Measurements from ENCODE around the gene SPG7. TPM values are rescaled to one million over a fixed set of nuclear protein-coding genes. Genes with fewer than 3 reads are reported as not detected.
"Not testable (repeated sequence)": the region's sequence is repeated elsewhere in the genome, so short reads cannot be mapped to it uniquely, and the experiment has no call there.

The SPG7 gene
- total RNA-seq, 1 experiment from 2014 or later = 119 TPM

DNA sequence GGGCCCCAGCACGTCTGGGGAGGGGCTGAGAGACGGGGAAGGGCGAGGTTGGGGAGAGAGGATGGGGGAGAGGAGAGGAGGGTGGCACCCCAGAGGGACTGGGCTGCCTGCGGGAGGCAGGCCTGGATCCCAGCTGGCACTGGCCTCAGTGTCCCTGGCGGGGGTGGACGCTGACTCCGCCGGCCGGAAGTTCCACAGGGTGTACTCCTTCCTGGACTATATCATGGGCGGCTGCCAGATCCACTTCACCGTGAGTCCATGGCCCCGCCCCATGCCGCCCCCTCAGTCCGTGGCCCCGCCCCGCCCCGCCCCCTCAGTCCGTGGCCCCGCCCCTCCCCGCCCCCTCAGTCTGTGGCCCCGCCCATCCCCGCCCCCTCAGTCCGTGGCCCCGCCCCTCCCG, 78.7 kb downstream of the SPG7 start:
- H3K56ac ChIP-seq (ENCODE audit: insufficient read length, low read depth, low read length) = no peak overlapping the region
- H3K4me2 ChIP-seq (ENCODE audit: insufficient read depth, insufficient read length, low read length) = no peak overlapping the region
- no CpG with 5 or more reads among the region's 25 CpGs for WGBS (ENCODE audit: extremely low coverage, insufficient read length, low lambda C conversion rate)
- no peak overlapping the region for H2BK5ac ChIP-seq (ENCODE audit: insufficient read length, low read length)
- no peak overlapping the region for H3K18ac ChIP-seq (ENCODE audit: insufficient read length, low read depth, low read length)
- H2AK5ac ChIP-seq (ENCODE audit: insufficient read length, low read length) = no peak overlapping the region
- Mint-ChIP-seq H3K4me3 (no peak overlapping the region), H3K36me3 (ENCODE audit: insufficient read depth in 1 of 3, low read depth in 3 of 3) (peaks cover 0 to 12% (median 6%) of the 10 kb centered on the region in 3 experiments; a peak in 5 of 7 replicates), H3K4me1 (no peaks in the 10 kb centered on the region), H3K27me3 (ENCODE audit: low read depth) (peaks cover 2% of the 10 kb centered on the region), H3K9me3 (peaks cover 3 to 5% of the 10 kb centered on the region in 2 experiments; a peak in 4 of 5 replicates), H3K27ac (no peak overlapping the region)
- H3K23me2 ChIP-seq (ENCODE audit: insufficient read length, low read depth, low read length, poor library complexity, severe bottlenecking) = no peaks in the 10 kb centered on the region
- no peak overlapping the region for H2BK120ac ChIP-seq (ENCODE audit: low read depth, low read length, poor library complexity, severe bottlenecking)
- H3K4me1 ChIP-seq (ENCODE audit: insufficient read depth, low read length) = no peaks in the 10 kb centered on the region
- no peak overlapping the region for H2AFZ ChIP-seq (ENCODE audit: low read length)
- H2BK20ac ChIP-seq (ENCODE audit: low read depth, low read length, poor library complexity, severe bottlenecking) = no peak overlapping the region
- no peak overlapping the region for H2BK12ac ChIP-seq (ENCODE audit: insufficient read length, low read depth, low read length)
- TF ChIP-seq, protein P1, sequence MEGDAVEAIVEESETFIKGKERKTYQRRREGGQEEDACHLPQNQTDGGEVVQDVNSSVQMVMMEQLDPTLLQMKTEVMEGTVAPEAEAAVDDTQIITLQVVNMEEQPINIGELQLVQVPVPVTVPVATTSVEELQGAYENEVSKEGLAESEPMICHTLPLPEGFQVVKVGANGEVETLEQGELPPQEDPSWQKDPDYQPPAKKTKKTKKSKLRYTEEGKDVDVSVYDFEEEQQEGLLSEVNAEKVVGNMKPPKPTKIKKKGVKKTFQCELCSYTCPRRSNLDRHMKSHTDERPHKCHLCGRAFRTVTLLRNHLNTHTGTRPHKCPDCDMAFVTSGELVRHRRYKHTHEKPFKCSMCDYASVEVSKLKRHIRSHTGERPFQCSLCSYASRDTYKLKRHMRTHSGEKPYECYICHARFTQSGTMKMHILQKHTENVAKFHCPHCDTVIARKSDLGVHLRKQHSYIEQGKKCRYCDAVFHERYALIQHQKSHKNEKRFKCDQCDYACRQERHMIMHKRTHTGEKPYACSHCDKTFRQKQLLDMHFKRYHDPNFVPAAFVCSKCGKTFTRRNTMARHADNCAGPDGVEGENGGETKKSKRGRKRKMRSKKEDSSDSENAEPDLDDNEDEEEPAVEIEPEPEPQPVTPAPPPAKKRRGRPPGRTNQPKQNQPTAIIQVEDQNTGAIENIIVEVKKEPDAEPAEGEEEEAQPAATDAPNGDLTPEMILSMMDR (conservative IDR thresholded peaks at IDR 0.05) = no peak
- H3K27me3 ChIP-seq (ENCODE audit: insufficient read depth, low read length) = no peaks in the 10 kb centered on the region
- H3K4ac ChIP-seq (ENCODE audit: low read depth, low read length) = no peak overlapping the region
- no peak overlapping the region for H3K9ac ChIP-seq (ENCODE audit: extremely low read depth, insufficient read length, low read length)
- no peaks in the 10 kb centered on the region for H3K9me3 ChIP-seq (ENCODE audit: control insufficient read depth, low read depth, low read length)
- H4K5ac ChIP-seq (ENCODE audit: insufficient read length, low read depth, low read length) = no peak overlapping the region
- no peak overlapping the region for H3K23ac ChIP-seq (ENCODE audit: insufficient read length, low read depth, low read length)
- H2BK15ac ChIP-seq (ENCODE audit: low read depth, low read length) = no peak overlapping the region
- no peaks in the 10 kb centered on the region for H3K79me1 ChIP-seq (ENCODE audit: insufficient read depth, low read depth, low read length, poor library complexity, severe bottlenecking)
- no peak overlapping the region for H3T11ph ChIP-seq (ENCODE audit: low read length)
- no peak overlapping the region for H3K14ac ChIP-seq (ENCODE audit: insufficient read depth, low read length)
- H4K91ac ChIP-seq (ENCODE audit: insufficient read length, low read depth, low read length) = no peak overlapping the region
- no peak for DNase-seq
- H4K20me1 ChIP-seq (ENCODE audit: control insufficient read depth, insufficient read depth, insufficient read length) = no peaks in the 10 kb centered on the region
- H3K79me2 ChIP-seq (ENCODE audit: insufficient read depth, low read length) = no peaks in the 10 kb centered on the region
- no peak overlapping the region for H4K8ac ChIP-seq (replicated peaks; ENCODE audit: insufficient read length, low read depth, low read length)
- no peak overlapping the region for H3K27ac ChIP-seq (ENCODE audit: insufficient read length, low read depth, low read length)

- H2BK15ac ChIP-seq (ENCODE audit: low read depth, low read length); H4K8ac ChIP-seq (replicated peaks; ENCODE audit: insufficient read length, low read depth, low read length); H3K18ac ChIP-seq (ENCODE audit: insufficient read length, low read depth, low read length); H4K5ac ChIP-seq (ENCODE audit: insufficient read length, low read depth, low read length); H3K27me3 ChIP-seq (ENCODE audit: insufficient read depth, low read length); H3K56ac ChIP-seq (ENCODE audit: insufficient read length, low read depth, low read length); H3K4me2 ChIP-seq (ENCODE audit: insufficient read depth, insufficient read length, low read length); H4K20me1 ChIP-seq (ENCODE audit: control insufficient read depth, insufficient read depth, insufficient read length); H2BK20ac ChIP-seq (ENCODE audit: low read depth, low read length, poor library complexity, severe bottlenecking); H3K23me2 ChIP-seq (ENCODE audit: insufficient read length, low read depth, low read length, poor library complexity, severe bottlenecking); H3K79me2 ChIP-seq (ENCODE audit: insufficient read depth, low read length); H2BK12ac ChIP-seq (ENCODE audit: insufficient read length, low read depth, low read length); H3K27ac Mint-ChIP-seq; H2AK5ac ChIP-seq (ENCODE audit: insufficient read length, low read length); H2BK5ac ChIP-seq (ENCODE audit: insufficient read length, low read length); H3K27me3 Mint-ChIP-seq (ENCODE audit: low read depth); H2BK120ac ChIP-seq (ENCODE audit: low read depth, low read length, poor library complexity, severe bottlenecking); H3K27ac ChIP-seq (ENCODE audit: insufficient read length, low read depth, low read length); H3K4me1 Mint-ChIP-seq; H3K4ac ChIP-seq (ENCODE audit: low read depth, low read length); DNase-seq; H3K9me3 Mint-ChIP-seq; H3K9ac ChIP-seq (ENCODE audit: extremely low read depth, insufficient read length, low read length); H2AFZ ChIP-seq (ENCODE audit: low read length); H3K14ac ChIP-seq (ENCODE audit: insufficient read depth, low read length); H3K9me3 ChIP-seq (ENCODE audit: control insufficient read depth, low read depth, low read length); H3K23ac ChIP-seq (ENCODE audit: insufficient read length, low read depth, low read length); H3K4me3 Mint-ChIP-seq; H3T11ph ChIP-seq (ENCODE audit: low read length); H4K91ac ChIP-seq (ENCODE audit: insufficient read length, low read depth, low read length); H3K79me1 ChIP-seq (ENCODE audit: insufficient read depth, low read depth, low read length, poor library complexity, severe bottlenecking); H3K4me1 ChIP-seq (ENCODE audit: insufficient read depth, low read length): not testable (repeated sequence)
- H3K36me3 Mint-ChIP-seq (ENCODE audit: insufficient read depth in 1 of 3, low read depth in 3 of 3) = peaks cover 0 to 12% (median 6%) of the 10 kb centered on the region in 3 experiments; a peak in 5 of 7 replicates
- no CpG with 5 or more reads among the region's 36 CpGs for WGBS (ENCODE audit: extremely low coverage, insufficient read length, low lambda C conversion rate)
Observed at GRCh38 chr16:89587676-89588075, 79.5 kb downstream of the SPG7 start.
